NCI-H1092 (cell line): ENCODE data around the gene PCIF1.
A peak's percentile ranks its signal among the peaks of the same experiment; 100 is the strongest.
"Not testable (repeated sequence)": the region's sequence is repeated elsewhere in the genome, so short reads cannot be mapped to it uniquely, and the experiment has no call there.

Experiments used
- DNase-seq: peaks from one replicate; lab custom pipeline; 2025; lab: John Stamatoyannopoulos, UW

PCIF1 gene

GRCh38 chr20:45934586-45935415, at the start of gene PCIF1:
Gene PCIF1 (plus strand): TSS chr20:45934683. CDS start chr20:45939000, 4,317 bp downstream.
- peak; percentile 96 for DNase-seq

GRCh38 chr20:45886590-45887345, 47.7 kb upstream of the PCIF1 start:
- DNase-seq, result no peak

GRCh38 chr20:45887346-45887715, 47.2 kb upstream of the PCIF1 start, which contains the start of gene SPATA25:
Gene SPATA25 (minus strand): TSS chr20:45887622. CDS start chr20:45887590, 32 bp downstream.
- DNase-seq, result no peak

DNA sequence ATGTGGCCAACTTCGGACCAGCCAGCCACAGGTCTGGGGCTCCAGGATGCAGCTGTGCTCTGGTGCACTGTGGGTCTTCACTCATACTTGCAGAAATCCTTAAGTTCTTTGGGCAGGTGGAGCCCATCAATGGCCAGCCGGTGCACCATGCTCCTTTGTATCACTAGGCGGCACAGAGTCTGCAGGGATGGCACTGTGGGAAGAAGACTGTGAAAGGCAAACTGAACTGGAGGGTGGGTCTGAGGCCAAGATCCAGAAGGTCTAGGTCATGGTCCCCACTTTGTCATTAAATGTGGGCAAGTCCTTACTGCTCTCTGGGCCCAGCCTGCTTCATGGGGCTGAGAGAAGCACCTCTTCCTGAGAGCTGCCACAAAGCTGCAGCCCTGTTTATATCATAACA, 45.8 kb upstream of the PCIF1 start:
- no peak for DNase-seq

GRCh38 chr20:45890077-45890984, 44.2 kb upstream of the PCIF1 start:
- DNase-seq, result peak; percentile 62

GRCh38 chr20:45890985-45891983, 43.2 kb upstream of the PCIF1 start, which contains the start of the genes CTSA and NEURL2:
Gene CTSA (plus strand): TSS chr20:45891335. CDS start chr20:45891569, 234 bp downstream.
Gene NEURL2 (minus strand): TSS chr20:45891208. CDS start chr20:45890991, 217 bp downstream.
- DNase-seq, result peak; percentile 75

- DNase-seq, result no peak
Measured at GRCh38 chr20:45892049-45892825, 42.2 kb upstream of the PCIF1 start.

DNA sequence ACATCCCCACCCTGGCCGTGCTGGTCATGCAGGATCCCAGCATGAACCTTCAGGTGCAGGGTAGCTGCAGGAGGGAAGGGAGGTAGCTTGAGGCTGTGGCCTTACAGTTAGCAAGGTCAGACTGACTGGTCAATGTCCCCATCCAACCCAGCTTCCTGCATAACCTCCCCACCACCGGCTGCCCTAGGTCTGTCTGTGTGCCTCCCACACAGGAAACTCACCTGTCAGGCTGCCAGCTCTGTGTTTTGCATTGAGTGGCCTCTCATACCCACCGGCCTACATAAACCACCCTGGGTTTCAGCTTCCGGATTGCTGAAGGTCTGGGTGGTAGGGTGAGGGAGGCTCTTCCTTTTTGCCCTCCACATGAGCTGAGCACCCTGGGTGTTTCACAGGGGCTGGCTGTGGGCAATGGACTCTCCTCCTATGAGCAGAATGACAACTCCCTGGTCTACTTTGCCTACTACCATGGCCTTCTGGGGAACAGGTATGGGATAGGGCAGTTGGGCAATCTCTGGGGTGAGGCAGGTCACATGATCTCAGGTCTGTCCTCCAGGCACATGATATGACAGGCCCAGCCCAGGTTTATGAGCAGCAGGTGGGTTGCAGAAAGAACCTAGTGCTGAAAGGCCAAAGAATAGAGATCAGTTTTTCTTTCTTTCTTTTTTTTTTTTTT, 41.5 kb upstream of the PCIF1 start:
- no peak for DNase-seq

- DNase-seq, result no peak
Measured at GRCh38 chr20:45893831-45894230, 40.7 kb upstream of the PCIF1 start.

GRCh38 chr20:45894797-45895196, 39.7 kb upstream of the PCIF1 start:
- no peak for DNase-seq

GRCh38 chr20:45896641-45897161, 37.8 kb upstream of the PCIF1 start:
- no peak for DNase-seq

DNA sequence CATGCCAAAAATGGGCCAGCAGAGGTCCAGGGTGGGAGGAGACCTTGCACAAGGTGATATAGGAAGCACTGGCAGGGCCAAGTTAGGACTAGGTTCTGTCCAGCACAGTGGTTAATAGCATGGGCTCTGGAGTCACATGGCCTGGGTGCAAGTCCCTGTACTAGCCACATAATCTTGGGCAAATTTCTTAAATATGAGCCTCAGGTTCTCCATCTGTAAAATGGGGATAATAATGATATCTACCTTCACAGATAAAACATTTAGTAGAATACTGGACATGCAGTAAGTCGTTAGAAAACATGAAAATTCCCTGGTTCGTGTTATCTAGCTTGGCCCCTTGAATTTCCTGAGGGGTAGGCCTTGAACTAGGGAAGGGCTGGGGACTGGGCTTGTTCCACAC, 37.2 kb upstream of the PCIF1 start:
- DNase-seq, result no peak

DNA sequence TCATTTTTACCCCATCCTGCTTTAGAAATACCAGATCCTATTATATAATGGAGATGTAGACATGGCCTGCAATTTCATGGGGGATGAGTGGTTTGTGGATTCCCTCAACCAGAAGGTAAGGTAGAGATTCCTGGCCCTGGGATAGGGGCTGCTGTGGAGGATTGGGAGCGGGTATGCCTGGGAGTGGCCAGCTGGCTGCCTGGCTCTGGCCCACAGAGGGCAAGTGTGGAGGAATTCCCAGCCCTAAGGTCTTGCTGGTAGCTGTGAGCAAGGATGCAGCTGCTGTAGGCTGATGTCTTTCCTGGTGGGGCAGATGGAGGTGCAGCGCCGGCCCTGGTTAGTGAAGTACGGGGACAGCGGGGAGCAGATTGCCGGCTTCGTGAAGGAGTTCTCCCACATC, 36.8 kb upstream of the PCIF1 start:
- DNase-seq, result no peak

GRCh38 chr20:45898285-45898684, 36.2 kb upstream of the PCIF1 start:
- no peak for DNase-seq

DNA sequence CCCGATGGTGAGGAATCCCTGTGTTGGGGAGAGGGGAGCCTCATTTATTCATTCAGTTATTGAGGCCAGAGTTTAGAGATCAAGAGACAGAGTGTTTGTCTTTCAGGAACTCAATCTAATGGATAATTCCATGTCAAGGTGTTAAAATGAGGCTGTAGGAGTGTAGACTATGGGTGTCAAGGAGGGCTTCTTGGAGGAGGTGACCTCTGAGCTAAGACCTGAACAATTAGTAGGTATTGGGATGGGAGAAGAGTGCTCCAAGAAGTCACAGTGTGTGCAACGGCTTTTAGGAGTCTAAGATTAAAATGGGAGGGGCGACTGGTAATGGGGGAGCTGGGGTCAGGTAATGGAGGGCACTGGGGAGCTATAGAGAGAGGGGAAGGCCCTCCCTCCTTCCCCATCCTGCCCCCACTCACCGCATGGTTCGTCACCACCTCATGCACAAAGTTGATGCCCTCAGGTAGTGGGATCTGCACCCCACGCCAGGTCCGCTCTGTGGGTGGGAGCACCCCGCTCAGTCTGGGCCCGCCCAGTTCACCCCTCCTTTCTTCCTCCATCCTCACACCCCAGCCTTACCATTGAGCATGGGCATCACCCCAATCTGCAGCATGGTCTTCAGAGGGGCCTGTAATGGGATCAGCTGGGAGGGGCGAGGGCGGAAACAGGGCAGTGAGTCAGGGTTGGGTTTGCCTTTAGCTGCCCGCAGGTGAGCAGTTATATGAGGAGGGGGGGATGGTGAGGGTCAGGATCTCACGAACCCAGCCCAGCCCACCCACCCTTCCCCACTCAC, 35.2 kb upstream of the PCIF1 start:
- no peak for DNase-seq

- DNase-seq, result not testable (repeated sequence)
Measured at GRCh38 chr20:45901332-45901731, 33.2 kb upstream of the PCIF1 start.

DNA sequence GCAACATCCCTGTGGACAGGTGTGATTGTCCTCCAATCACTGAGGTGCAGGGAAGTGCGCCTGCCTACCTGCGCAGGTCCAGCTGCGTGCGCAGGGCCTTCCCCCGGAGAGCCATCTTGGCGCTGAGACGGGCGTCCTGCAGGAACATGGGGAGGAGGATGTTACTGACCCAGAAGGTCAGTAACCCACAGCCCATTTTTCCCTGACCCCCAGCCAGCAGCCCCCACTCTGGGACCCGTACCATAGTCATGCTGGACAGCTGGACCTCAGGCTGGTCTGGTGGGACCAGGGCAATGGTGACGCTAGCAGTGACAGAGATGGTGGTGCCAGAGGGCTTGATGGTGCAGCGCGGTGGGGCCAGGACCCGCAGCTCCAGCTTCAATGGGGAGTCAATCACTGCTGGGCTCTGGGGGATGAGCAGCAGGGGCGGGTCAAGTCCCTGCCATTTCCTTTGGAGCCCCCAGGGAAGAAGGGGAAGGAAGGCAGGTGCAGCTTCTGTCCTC, 32.2 kb upstream of the PCIF1 start:
- no peak for DNase-seq
